NT2/D1 (cell line): Measurements from ENCODE around the gene BICRAL.

Experiments used
- DNase-seq: peaks from one replicate; pipeline ENCODE4 v3.0.0-alpha.2; 2011; ENCODE audit warnings: low read depth, low spot score
- H3K27me3 ChIP-seq: 2 replicates; pipeline ENCODE4 v1.6.0; 2011; ENCODE audit warnings: mild to moderate bottlenecking; ENCODE audit not compliant: insufficient read length, insufficient read depth
- H3K36me3 ChIP-seq: 2 replicates; pipeline ENCODE4 v1.6.1; 2011; ENCODE audit warnings: mild to moderate bottlenecking, low read length, mixed read lengths; ENCODE audit not compliant: insufficient read depth, insufficient read length
- H3K4me1 ChIP-seq: 2 replicates; pipeline ENCODE4 v1.5.1; 2011; ENCODE audit not compliant: insufficient read depth, insufficient read length
- H3K4me3 ChIP-seq: 2 replicates; pipeline ENCODE4 v1.5.1; 2011; ENCODE audit warnings: low read depth; ENCODE audit not compliant: insufficient read length
- H3K9ac ChIP-seq: 2 replicates; pipeline ENCODE4 v1.6.0; 2011; ENCODE audit warnings: low read depth; ENCODE audit not compliant: insufficient read length
- H3K9me3 ChIP-seq: 2 replicates; pipeline ENCODE4 v1.5.1; 2011; ENCODE audit warnings: mild to moderate bottlenecking, low read length; ENCODE audit not compliant: insufficient read depth
- SUZ12 ChIP-seq: IDR thresholded peaks from 2 replicates; pipeline ENCODE4 v1.6.1; 2011; ENCODE audit not compliant: insufficient read length, insufficient read depth; ENCODE audit errors: extremely low read depth
- YY1 ChIP-seq: IDR thresholded peaks from 2 replicates; pipeline ENCODE4 v1.6.1; 2011; ENCODE audit not compliant: insufficient read length, insufficient read depth
- ZNF274 ChIP-seq: IDR thresholded peaks from 2 replicates; pipeline ENCODE4 v1.6.1; 2011; ENCODE audit warnings: mild to moderate bottlenecking, low read depth, low read length

The BICRAL gene

GRCh38 chr6:42781546-42781795 lies 381 bp upstream of the BICRAL start:
- TF ChIP-seq SUZ12 (no peak), YY1 (no peak), ZNF274 (no peak)
- no peaks in the 10 kb centered on the region for H3K4me1 ChIP-seq
- DNase-seq, result no peak

GRCh38 chr6:42782689-42783176 lies 881 bp downstream of the BICRAL start:
- no peak for TF ChIP-seq ZNF274
- no peak for TF ChIP-seq SUZ12
- TF ChIP-seq YY1, result no peak
- Histone ChIP-seq H3K4me1 (peaks cover 3% of the 10 kb centered on the region), H3K4me3 (peak overlapping the region; percentile 75)

More at GRCh38 chr6:42781546-42781795, 381 bp upstream of the BICRAL start:
- Histone ChIP-seq H3K36me3 (no peaks in the 10 kb centered on the region), H3K9ac (no peak overlapping the region), H3K4me3 (peak overlapping the region; percentile 21), H3K9me3 (no peaks in the 10 kb centered on the region), H3K27me3 (no peaks in the 10 kb centered on the region)

GRCh38 chr6:42783177-42783875 lies 1.5 kb downstream of the BICRAL start:
- peaks cover 3% of the 10 kb centered on the region for H3K4me1 ChIP-seq
- H3K36me3 ChIP-seq, result peaks cover 4% of the 10 kb centered on the region
- peak overlapping the region; percentile 95 for H3K9ac ChIP-seq
- no peak for DNase-seq
- peak overlapping the region; percentile 75 for H3K4me3 ChIP-seq
- TF ChIP-seq SUZ12, result no peak
- TF ChIP-seq ZNF274, result no peak
- peak; percentile 68 for TF ChIP-seq YY1
- no peaks in the 10 kb centered on the region for H3K9me3 ChIP-seq
- H3K27me3 ChIP-seq, result no peaks in the 10 kb centered on the region

More at GRCh38 chr6:42782689-42783176, 881 bp downstream of the BICRAL start:
- H3K9ac ChIP-seq, result peak overlapping the region; percentile 95
- no peaks in the 10 kb centered on the region for H3K9me3 ChIP-seq
- no peaks in the 10 kb centered on the region for H3K27me3 ChIP-seq
- DNase-seq, result no peak
- peaks cover 4% of the 10 kb centered on the region for H3K36me3 ChIP-seq

GRCh38 chr6:42783876-42784642 lies 2.2 kb downstream of the BICRAL start:
- TF ChIP-seq YY1 (no peak), ZNF274 (no peak)
- H3K36me3 ChIP-seq, result peaks cover 4% of the 10 kb centered on the region
- DNase-seq, result no peak

DNA sequence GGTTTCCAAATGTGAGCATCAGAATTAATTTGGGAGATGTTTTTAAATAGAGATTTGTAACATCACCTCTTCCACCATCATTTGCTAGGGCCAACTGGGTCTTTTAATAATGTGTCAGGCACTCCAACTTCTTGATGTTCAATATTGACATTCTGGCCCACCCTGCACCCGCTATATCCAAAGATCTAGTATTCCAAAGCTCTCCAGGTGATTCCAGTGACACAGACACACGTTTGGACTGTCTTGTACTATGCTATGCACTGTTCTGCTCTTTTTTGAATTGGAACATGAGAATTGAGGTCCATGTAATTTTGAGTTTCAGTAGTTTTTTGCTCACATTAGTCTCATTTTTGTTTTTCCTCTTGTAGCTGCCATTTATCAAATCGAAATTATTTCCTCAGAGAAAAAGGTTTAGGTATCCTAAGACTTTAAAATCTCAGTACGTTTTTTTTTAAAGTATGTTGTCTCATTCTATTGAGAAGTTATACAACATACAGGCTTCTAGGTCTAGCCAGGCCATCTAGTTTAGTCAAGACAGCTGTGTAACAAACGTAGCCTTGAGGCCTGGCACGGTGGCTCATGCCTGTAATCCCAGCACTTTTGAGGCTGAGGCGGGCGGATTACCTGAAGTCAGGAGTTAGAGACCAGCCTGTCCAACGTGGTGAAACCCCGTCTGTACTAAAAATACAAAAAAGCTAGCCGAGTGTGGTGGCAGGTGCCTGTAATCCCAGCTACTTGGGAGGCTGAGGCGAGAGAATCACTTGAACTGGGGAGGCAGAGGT lies 3.1 kb downstream of the BICRAL start:
- Histone ChIP-seq H3K27me3 (no peaks in the 10 kb centered on the region), H3K9me3 (no peaks in the 10 kb centered on the region), H3K4me1 (peaks cover 3% of the 10 kb centered on the region), H3K4me3 (peak overlapping the region; percentile 75), H3K36me3 (peaks cover 4% of the 10 kb centered on the region), H3K9ac (no peak overlapping the region)
- no peak for DNase-seq
- TF ChIP-seq SUZ12, result no peak
- TF ChIP-seq YY1, result no peak
- TF ChIP-seq ZNF274, result no peak

More at GRCh38 chr6:42783876-42784642, 2.2 kb downstream of the BICRAL start:
- Histone ChIP-seq H3K4me3 (peak overlapping the region; percentile 75), H3K27me3 (no peaks in the 10 kb centered on the region), H3K9me3 (no peaks in the 10 kb centered on the region), H3K9ac (peak overlapping the region; percentile 95), H3K4me1 (peaks cover 3% of the 10 kb centered on the region)

DNA sequence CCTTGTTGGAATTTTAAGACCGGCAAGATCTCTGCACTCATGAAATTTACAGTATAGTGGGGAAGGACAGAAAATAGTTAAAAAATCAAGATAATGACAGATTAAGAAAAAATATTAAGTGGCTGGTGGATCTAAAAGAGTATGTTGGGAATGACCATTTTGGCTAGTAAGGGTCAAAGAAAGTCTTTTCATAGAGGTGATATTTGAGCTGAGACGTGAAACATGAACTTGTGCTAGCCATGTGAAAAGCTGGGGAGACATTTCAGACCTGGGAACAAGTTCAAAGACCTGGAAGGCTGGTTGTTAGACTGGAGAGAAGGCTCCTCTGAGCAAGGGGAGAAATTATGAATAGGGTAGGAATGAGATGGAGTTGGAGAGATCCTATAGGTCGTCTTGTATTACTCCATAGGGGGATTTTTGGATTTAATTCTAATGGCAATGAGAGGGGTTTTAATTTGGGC lies 4.7 kb downstream of the BICRAL start:
- peaks cover 4% of the 10 kb centered on the region for H3K36me3 ChIP-seq
- no peak overlapping the region for H3K9ac ChIP-seq
- H3K9me3 ChIP-seq, result no peaks in the 10 kb centered on the region
- peaks cover 3% of the 10 kb centered on the region for H3K4me1 ChIP-seq
- DNase-seq, result no peak
- no peaks in the 10 kb centered on the region for H3K27me3 ChIP-seq
- no peak for TF ChIP-seq YY1
- TF ChIP-seq ZNF274, result no peak
- no peak for TF ChIP-seq SUZ12
- H3K4me3 ChIP-seq, result no peak overlapping the region

DNA sequence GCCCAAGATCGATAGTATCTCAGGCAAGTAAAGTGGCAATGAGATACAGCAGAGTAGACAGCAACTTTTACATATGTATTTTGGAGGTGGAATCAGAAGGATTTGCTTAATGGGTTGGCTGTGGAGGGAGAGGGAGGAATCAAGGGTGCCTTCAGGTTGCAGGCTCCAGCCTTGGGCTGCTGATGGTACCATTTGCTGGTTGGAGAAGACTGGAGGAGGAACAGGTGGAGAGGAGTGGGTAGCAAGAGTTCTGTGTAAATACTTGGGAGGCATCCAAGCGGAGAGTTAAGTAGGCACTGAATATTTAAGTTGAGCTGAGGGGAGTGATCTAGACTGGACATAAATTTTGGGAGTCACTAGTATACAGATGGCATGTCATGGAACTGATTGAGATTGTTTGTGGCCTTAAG lies 5.2 kb downstream of the BICRAL start:
- Histone ChIP-seq H3K4me1 (peaks cover 3% of the 10 kb centered on the region), H3K9ac (peak overlapping the region; percentile 3), H3K4me3 (no peak overlapping the region), H3K36me3 (peaks cover 4% of the 10 kb centered on the region), H3K27me3 (no peaks in the 10 kb centered on the region), H3K9me3 (no peaks in the 10 kb centered on the region)
- TF ChIP-seq SUZ12, result no peak
- no peak for TF ChIP-seq ZNF274
- no peak for TF ChIP-seq YY1
- DNase-seq, result no peak
